Fibroblast of mammary gland (primary cell): ENCODE data around the gene DOCK2.
"Not testable (repeated sequence)": the region's sequence is repeated elsewhere in the genome, so short reads cannot be mapped to it uniquely, and the experiment has no call there.

Source experiments
- DNase-seq: peaks from one replicate; pipeline ENCODE4 v3.0.0-alpha.2; 2010; ENCODE audit warnings: low read depth
- H3K4me3 ChIP-seq: 2 replicates; pipeline ENCODE4 v1.5.1; 2011; ENCODE audit warnings: low read depth, mild to moderate bottlenecking, low read length, moderate library complexity; ENCODE audit not compliant: control insufficient read depth
- CTCF ChIP-seq: conservative IDR thresholded peaks from 2 replicates; pipeline ENCODE4 v1.5.1; 2011; ENCODE audit warnings: low read depth, low read length, inconsistent platforms; ENCODE audit not compliant: control insufficient read depth, insufficient read depth

The DOCK2 gene

GRCh38 chr5:170092455-170093101 is 455.5 kb downstream of the DOCK2 start:
- DNase-seq: no peak
- TF ChIP-seq CTCF: no peak
- no peak overlapping the region for H3K4me3 ChIP-seq

GRCh38 chr5:170094329-170094728 is 457.3 kb downstream of the DOCK2 start:
- peak; percentile 5 for DNase-seq

GRCh38 chr5:170095646-170096045 is 458.6 kb downstream of the DOCK2 start:
- TF ChIP-seq CTCF: no peak
- no peak for DNase-seq
- H3K4me3 ChIP-seq: no peak overlapping the region

More at GRCh38 chr5:170094329-170094728, 457.3 kb downstream of the DOCK2 start:
- not testable (repeated sequence) for H3K4me3 ChIP-seq

- H3K4me3 ChIP-seq: no peak overlapping the region
- DNase-seq: no peak
- no peak for TF ChIP-seq CTCF
These were observed 460.9 kb downstream of the DOCK2 start for GRCh38 chr5:170097934-170098333.

GRCh38 chr5:170100066-170100943 is 463.2 kb downstream of the DOCK2 start:
- DNase-seq: peak; percentile 76
- peak; percentile 57 for TF ChIP-seq CTCF
- no peak overlapping the region for H3K4me3 ChIP-seq

GRCh38 chr5:170103447-170103846 is 466.4 kb downstream of the DOCK2 start:
- H3K4me3 ChIP-seq: no peak overlapping the region
- no peak for DNase-seq
- TF ChIP-seq CTCF: no peak

- H3K4me3 ChIP-seq: no peak overlapping the region
- no peak for TF ChIP-seq CTCF
- DNase-seq: no peak
These were observed 467.2 kb downstream of the DOCK2 start for GRCh38 chr5:170104299-170104698.
